NCI-H1092 treated with DMSO at 0.1 percent for 48 hours (cell line): Measurements from ENCODE around the gene FGF14.

Source experiments
- DNase-seq: peaks from one replicate; lab custom pipeline; 2025; lab: John Stamatoyannopoulos, UW

Gene FGF14

GRCh38 chr13:102310691-102311418, 91.0 kb downstream of the FGF14 start:
- DNase-seq: no peak

- peak; percentile 12 for DNase-seq
Observed at GRCh38 chr13:102309110-102309509, 92.7 kb downstream of the FGF14 start.

DNA sequence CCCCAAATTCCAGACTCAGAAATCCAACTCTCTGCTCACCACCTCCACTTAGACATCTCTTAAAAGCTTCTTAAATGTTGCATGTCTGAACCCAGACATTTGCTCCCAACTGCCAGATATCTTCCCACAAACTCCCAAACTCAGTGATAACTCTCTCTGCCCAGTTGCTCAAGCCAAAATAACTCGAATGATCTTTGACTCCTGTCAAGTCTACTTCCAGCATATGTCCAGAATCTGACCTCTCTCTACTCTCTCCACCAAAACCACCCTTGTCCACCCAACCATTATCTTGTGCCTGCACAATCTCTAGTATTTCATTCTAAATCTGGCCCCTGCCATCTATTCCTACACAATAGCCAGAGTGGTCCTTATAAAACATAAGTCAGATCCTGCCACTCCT, 99.3 kb downstream of the FGF14 start:
- DNase-seq: no peak

- DNase-seq: no peak
Observed at GRCh38 chr13:102300379-102300778, 101.5 kb downstream of the FGF14 start.

DNA sequence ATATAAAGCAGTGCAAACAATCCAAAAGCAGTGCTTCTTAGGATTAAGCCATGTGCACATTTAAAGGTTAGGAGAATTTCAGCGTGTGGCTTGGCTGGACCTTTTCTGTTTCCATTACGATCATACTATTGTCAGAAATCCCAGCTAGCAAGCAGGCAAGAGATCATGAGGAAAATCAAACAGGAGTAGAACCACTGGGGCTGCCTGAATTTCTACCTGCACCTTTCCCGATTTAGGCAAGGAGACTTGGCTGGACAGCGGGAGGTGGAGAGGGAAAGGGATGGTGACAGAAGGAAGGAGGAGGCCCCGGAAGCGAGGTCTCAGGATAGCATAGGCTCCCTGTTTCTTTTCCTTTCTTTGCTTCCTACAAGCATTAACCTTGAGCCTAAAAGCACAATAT, 102.5 kb downstream of the FGF14 start:
- no peak for DNase-seq

DNA sequence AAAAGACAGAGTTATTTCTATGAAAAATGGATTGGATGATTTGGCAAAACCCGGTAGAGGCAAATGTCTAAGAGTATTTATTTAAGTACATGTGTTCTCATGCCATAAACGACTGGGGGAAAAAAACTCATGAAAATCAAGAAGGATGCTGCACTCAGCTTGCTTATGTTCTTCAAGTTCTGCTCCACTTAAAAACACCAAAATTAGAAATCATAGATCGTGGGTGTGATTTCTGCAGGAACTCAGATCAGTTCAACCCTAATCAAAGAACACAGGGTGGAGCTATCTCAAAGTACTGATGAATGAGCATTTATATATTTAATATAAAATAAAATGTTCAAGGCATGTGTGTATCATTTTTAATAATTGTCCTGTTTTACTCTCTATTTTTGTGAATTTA, 103.8 kb downstream of the FGF14 start:
- DNase-seq: no peak

DNA sequence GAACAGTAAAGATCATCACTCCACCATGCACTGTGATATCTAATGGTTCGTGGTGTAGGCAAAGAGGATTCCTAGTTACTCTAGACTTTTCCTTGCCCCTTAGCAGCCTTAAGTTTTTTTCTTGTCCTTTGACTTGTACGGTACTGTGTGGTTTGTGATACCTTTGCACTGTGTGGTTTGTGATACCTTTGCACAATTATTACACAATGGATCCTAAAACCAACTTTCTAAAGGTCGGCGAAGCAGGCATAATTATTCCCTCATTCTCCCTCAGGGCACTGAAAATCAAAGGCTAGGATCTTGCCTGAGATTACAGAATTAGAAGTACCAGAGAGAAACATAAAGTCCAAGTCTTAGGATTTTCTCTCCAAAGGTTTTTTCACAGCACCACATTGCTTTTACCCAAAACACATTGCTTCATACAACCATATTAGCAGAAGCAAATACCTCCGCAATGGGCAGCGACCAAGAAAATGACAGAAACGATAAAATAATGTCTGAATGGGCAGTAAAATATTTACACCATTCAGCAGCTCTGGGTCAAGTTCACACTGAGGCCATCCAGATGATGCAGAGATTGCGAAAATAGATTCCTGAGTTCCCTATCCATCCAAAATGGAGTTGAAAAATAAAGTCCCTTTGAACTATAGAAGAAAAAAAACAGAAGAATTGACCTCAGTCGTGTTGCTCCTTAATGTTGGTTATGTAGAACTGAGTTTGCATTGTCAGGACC, 106.4 kb downstream of the FGF14 start:
- DNase-seq: no peak

- no peak for DNase-seq
Observed at GRCh38 chr13:102294407-102295018, 107.3 kb downstream of the FGF14 start.

- DNase-seq: peak; percentile 67
Observed at GRCh38 chr13:102293723-102294122, 108.1 kb downstream of the FGF14 start.

GRCh38 chr13:102291587-102292218, 110.1 kb downstream of the FGF14 start:
- no peak for DNase-seq

DNA sequence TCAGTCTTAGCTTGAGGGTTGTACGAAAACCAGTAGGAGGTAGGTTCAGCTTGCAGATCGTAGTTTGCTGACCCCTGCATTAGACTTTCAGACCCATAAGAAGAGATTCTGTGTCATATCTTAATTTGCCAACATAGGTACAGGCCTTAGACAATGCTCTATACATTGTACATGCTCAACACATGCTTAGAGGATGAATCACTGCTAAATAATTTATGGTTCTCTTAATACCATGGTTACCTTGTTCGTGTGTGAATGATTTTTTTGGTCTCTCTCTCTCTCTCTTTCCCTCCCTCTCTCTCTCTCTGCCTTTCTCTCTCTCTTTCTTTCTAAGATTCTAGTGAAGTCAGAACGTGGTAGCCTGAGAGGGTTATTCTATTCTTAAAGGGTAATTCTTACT, 112.2 kb downstream of the FGF14 start:
- no peak for DNase-seq

DNA sequence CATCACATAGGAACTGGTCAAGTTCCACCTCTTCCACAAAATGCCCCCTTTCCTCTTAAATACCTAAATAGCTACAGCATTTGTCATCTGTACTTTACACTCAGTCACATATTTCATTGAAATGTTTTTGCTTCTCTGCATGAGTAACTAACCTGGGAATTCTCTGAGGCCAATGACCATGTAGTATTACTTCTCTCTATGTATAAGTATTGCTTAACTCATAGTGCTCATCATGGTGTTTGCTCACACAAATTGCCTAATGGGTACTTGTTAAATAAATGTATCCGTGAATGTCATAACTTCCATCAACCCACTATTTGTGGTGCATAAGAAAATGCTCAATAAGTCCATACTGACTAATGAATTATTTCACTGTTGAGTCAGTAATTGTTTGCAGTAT, 115.5 kb downstream of the FGF14 start:
- no peak for DNase-seq

DNA sequence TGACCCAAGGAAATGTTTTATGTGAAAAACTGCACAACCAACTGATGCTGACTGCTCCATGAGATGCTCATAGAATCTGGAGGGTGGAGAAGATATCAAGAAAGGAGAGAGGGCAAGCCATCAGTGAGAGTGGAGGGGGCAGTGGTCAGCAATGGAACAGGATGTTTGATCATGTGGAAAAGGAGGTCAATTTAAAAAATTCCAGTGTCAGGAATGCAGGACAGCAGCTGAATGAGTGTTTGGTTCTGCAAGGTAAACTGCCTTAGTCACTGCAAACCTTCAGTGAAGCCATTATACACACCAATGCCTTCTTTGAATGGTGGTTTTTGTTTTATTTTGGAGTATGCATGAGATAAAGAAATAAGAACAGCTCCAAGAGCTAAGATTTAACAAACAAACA, 121.5 kb downstream of the FGF14 start:
- no peak for DNase-seq

DNA sequence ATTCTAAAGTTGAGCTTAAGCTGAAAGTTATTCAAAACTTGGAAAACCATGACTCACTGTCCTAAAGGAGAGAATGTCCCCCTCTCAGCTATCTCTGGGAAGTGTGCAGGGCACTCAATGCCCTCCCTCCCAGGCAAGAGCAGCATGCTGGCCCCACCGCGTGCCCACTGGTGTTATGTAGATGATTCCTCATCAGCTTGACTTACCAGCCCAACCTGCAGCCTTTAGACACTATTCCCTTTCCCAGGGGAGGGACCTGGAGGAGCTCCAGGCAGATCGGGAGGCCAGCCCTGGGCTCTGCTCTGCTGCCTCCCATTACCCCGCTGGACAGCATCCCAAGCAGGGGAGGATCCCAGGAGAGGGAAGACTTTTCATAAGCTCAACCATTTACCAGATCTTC, 124.6 kb downstream of the FGF14 start:
- no peak for DNase-seq

DNA sequence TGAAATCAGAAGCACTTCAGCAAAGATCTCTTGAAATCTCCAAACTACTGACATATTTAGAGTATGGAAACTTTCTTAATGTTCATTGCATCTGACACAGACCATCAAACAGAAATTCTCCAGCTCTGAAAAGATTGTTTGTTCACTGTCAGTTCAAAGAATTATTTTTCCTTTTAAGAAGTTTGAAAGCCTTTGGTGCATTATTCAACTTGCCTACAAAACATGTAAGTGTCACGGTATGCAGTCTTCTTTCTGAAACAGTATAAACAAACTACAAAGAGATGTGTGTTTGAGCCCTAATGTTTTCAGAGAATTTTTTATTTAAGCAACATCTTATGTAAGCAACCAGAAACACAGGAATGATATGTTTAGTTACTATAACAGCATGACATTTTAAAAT, 125.4 kb downstream of the FGF14 start:
- DNase-seq: no peak

- no peak for DNase-seq
Observed at GRCh38 chr13:102275969-102276368, 125.9 kb downstream of the FGF14 start.

- DNase-seq: no peak
Observed at GRCh38 chr13:102273111-102273510, 128.7 kb downstream of the FGF14 start.

- DNase-seq: no peak
Observed at GRCh38 chr13:102267191-102267590, 134.7 kb downstream of the FGF14 start.

- DNase-seq: no peak
Observed at GRCh38 chr13:102261809-102262208, 140.0 kb downstream of the FGF14 start.

GRCh38 chr13:102261316-102261715, 140.5 kb downstream of the FGF14 start:
- no peak for DNase-seq

DNA sequence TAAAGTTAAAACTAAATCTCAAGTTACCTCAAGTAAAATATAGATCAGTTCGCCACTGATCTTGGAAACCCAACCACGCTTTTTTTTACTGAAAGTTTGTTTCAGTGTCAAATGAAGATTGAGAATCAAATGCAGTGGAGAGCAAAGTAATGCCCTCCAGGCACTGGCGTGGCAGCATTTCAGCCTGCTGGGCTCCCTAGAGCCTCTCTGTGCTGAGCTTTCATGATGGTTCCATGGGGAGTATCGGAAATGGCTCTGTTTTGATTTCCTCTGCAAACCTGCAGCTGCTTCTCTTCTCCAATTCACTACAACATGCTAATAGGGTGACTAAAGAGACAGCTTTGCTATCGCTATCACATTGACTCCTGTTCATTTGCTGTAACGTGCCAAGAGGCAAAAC, 141.6 kb downstream of the FGF14 start:
- no peak for DNase-seq

GRCh38 chr13:102255409-102255808, 146.4 kb downstream of the FGF14 start:
- DNase-seq: no peak

- DNase-seq: no peak
Observed at GRCh38 chr13:102251817-102252216, 150.0 kb downstream of the FGF14 start.
